HepG2 (cell line): ENCODE results near the gene ABCC12. TPM values are rescaled to one million over a fixed set of nuclear protein-coding genes. Genes with fewer than 3 reads are reported as not detected.

ENCODE experiments used
- ATAC-seq: fragments of 200-7000 bp; cut with Tn5 transposase; 3 replicates; pipeline ENCODE4 v1.9.1; 2020; ENCODE audit warnings: mild to moderate bottlenecking, moderate library complexity
- BruUV-seq: library from RNA; stranded (reverse); fragments of 400-500 nt; replicated peaks from 2 replicates; lab custom pipeline; 2021; lab: Mats Ljungman, UMichigan
- CTCF ChIA-PET: fragments of 300-600 bp; formaldehyde crosslinking; extraction: SDS; loops from one replicate; lab custom pipeline; 2021; ENCODE audit warnings: low total read pairs, inconsistent platforms, low intra/inter-chr PET ratio; lab: Yijun Ruan, JAX
- POLR2A ChIA-PET: fragments of 350-600 bp; sonication (Branson Sonifier 250); formaldehyde crosslinking; loops from one replicate; lab custom pipeline; 2020; ENCODE audit warnings: antibody characterized with exemption, inconsistent platforms; lab: Yijun Ruan, JAX
- DNase-seq: peaks from one replicate; pipeline ENCODE4 v3.0.0-alpha.2; 2015; ENCODE audit warnings: low spot score
- FAIRE-seq: peaks from 3 replicates; lab custom pipeline; 2011; peaks lifted over from hg19 to GRCh38; lab: Jason Lieb, UNC
- H2AFZ ChIP-seq: one replicate; pipeline ENCODE4 v1.6.1; 2011; ENCODE audit warnings: low read length, inconsistent platforms
- H3K27ac ChIP-seq: fragments of 300-600 bp; 3 replicates; pipeline ENCODE4 v1.8.0; 2011; ENCODE audit warnings: mixed run types, mild to moderate bottlenecking, mixed read lengths, low read length, inconsistent platforms; ENCODE audit not compliant: insufficient read depth; ENCODE audit errors: extremely low read length
- H3K27me3 ChIP-seq, 2 experiments: fragments of 200-600 bp in 1 of 2; 2 replicates in 1 of 2; 3 replicates in 1 of 2; pipeline versions ENCODE4 v1.6.0 to v1.8.0; 2011; ENCODE audit warnings: low read length in 2 of 2, mild to moderate bottlenecking in 2 of 2, moderate library complexity in 2 of 2, inconsistent platforms in 1 of 2; ENCODE audit not compliant: insufficient read depth in 2 of 2, control insufficient read depth in 1 of 2
- H3K36me3 ChIP-seq, 2 experiments: fragments of 200-600 bp in 1 of 2; replicated peaks in 1 of 2; 2 replicates in 1 of 2; 3 replicates in 1 of 2; pipeline versions ENCODE4 v1.5.1 to v1.8.0; 2011; ENCODE audit warnings: low read length in 2 of 2, inconsistent platforms in 1 of 2; ENCODE audit not compliant: insufficient read depth in 2 of 2, control insufficient read depth in 1 of 2
- H3K4me1 ChIP-seq: 2 replicates; pipeline ENCODE4 v1.5.1; 2012; ENCODE audit warnings: low read length, inconsistent platforms; ENCODE audit not compliant: insufficient read depth
- H3K4me2 ChIP-seq: 2 replicates; pipeline ENCODE4 v1.6.0; 2011; ENCODE audit warnings: low read depth, low read length, inconsistent platforms
- H3K4me3 ChIP-seq, 3 experiments: fragments of 200-600 bp in 1 of 3; sonication (generic), shearing (Covaris generic) in 1 of 3; replicated peaks in 1 of 3; 2 replicates each; pipeline ENCODE4 v1.5.1; 2011 to 2016; ENCODE audit warnings: low read length in 3 of 3, inconsistent platforms in 2 of 3, low read depth in 2 of 3, mild to moderate bottlenecking in 2 of 3, control low read depth in 1 of 3, mixed read lengths in 1 of 3; ENCODE audit not compliant: insufficient read depth in 1 of 3
- H3K79me2 ChIP-seq: one replicate; pipeline ENCODE4 v1.6.1; 2011; ENCODE audit warnings: low read length, inconsistent platforms; ENCODE audit not compliant: insufficient read depth
- H3K9ac ChIP-seq: 2 replicates; pipeline ENCODE4 v1.6.0; 2011; ENCODE audit warnings: mild to moderate bottlenecking, low read depth, low read length, inconsistent platforms; ENCODE audit not compliant: insufficient read depth
- H3K9me3 ChIP-seq: 2 replicates; pipeline ENCODE4 v1.5.1; 2012; ENCODE audit warnings: mild to moderate bottlenecking, low read length
- H4K20me1 ChIP-seq: 2 replicates; pipeline ENCODE4 v1.6.0; 2011; ENCODE audit warnings: inconsistent platforms, mild to moderate bottlenecking, low read length, moderate library complexity; ENCODE audit not compliant: insufficient read depth
- AGO1 ChIP-seq: fragments of 200-400 bp; formaldehyde crosslinking; IDR thresholded peaks from 2 replicates; pipeline ENCODE4 v1.6.1; 2017; ENCODE audit warnings: mild to moderate bottlenecking, low read depth, low read length, moderate library complexity; ENCODE audit not compliant: poor library complexity, severe bottlenecking
- BCLAF1 ChIP-seq: fragments of 450-650 bp; IDR thresholded peaks from 2 replicates; pipeline ENCODE4 v1.6.1; 2017; ENCODE audit warnings: mild to moderate bottlenecking
- DBP ChIP-seq: sonication (generic); formaldehyde crosslinking; IDR thresholded peaks from 2 replicates; pipeline ENCODE4 v1.4.0; 2020; ENCODE audit warnings: missing genetic modification reagents; ENCODE audit errors: not compliant biosample characterization
- KDM3A ChIP-seq: IDR thresholded peaks from 2 replicates; pipeline ENCODE4 v1.6.1; 2018; ENCODE audit warnings: low read depth, missing compliant biosample characterization
- NR2C2 ChIP-seq: sonication (generic); formaldehyde crosslinking; IDR thresholded peaks from 2 replicates; pipeline ENCODE4 v1.4.0; 2020; ENCODE audit warnings: missing genetic modification reagents, mild to moderate bottlenecking, moderate library complexity, borderline replicate concordance
- SMARCE1 ChIP-seq: fragments of 450-650 bp; IDR thresholded peaks from 2 replicates; pipeline ENCODE4 v1.6.1; 2017; ENCODE audit warnings: borderline replicate concordance
- SMYD3 ChIP-seq: sonication (generic); formaldehyde crosslinking; IDR thresholded peaks from 2 replicates; pipeline ENCODE4 v1.8.1; 2023; ENCODE audit warnings: mild to moderate bottlenecking, missing genetic modification reagents
- TAF1 ChIP-seq: sonication (generic); formaldehyde crosslinking; IDR thresholded peaks from 2 replicates; pipeline ENCODE4 v1.4.0; 2020; ENCODE audit warnings: missing genetic modification reagents
- YEATS4 ChIP-seq: sonication (generic); formaldehyde crosslinking; IDR thresholded peaks from 2 replicates; pipeline ENCODE4 v1.4.0; 2020; ENCODE audit warnings: missing genetic modification reagents, borderline replicate concordance
- ZNF232 ChIP-seq: sonication (generic); formaldehyde crosslinking; IDR thresholded peaks from 2 replicates; pipeline ENCODE4 v1.4.0; 2020; ENCODE audit warnings: missing genetic modification reagents, borderline replicate concordance
- ZNF546 ChIP-seq: sonication (generic); formaldehyde crosslinking; conservative IDR thresholded peaks from 2 replicates; pipeline ENCODE4 v1.8.1; 2023; ENCODE audit warnings: mild to moderate bottlenecking, missing genetic modification reagents
- ZNF841 ChIP-seq: sonication (generic); formaldehyde crosslinking; IDR thresholded peaks from 2 replicates; pipeline ENCODE4 v1.8.1; 2023; ENCODE audit warnings: missing genetic modification reagents, borderline replicate concordance
- ZNF878 ChIP-seq: sonication (generic); formaldehyde crosslinking; IDR thresholded peaks from 2 replicates; pipeline ENCODE4 v1.8.1; 2023; ENCODE audit warnings: mild to moderate bottlenecking, missing genetic modification reagents, moderate library complexity
- WGBS: methylation state at CpG from one replicate; pipeline ENCODE4 v1.1.6; 2017; ENCODE audit warnings: low lambda C conversion rate; 5-methylcytosine and 5-hydroxymethylcytosine counted together
- in situ Hi-C: cut with HindIII; loops from 2 replicates; pipeline ENCODE4 v1.10.0; 2017; ENCODE audit warnings: low pct_unique_long_range_greater_than_20kb; ENCODE audit not compliant: extremely low pct_ligation_motif_present
- intact Hi-C: fragments of 100-400 bp; cut with micrococcal nuclease; formaldehyde crosslinking; loops from one replicate; pipeline ENCODE4 v1.10.0; 2022; ENCODE audit not compliant: unreplicated experiment
- polyA plus RNA-seq, 8 experiments: library from polyadenylated mRNA; depleted of rRNA in 3 of 8; stranded (reverse) in 7 of 8; unstranded in 1 of 8; fragments of >200 nt; fragmentation: Illumina TruSeq in 4 of 8; extraction: Trizol in 4 of 8; gene quantifications; 2 replicates each; pipeline versions ENCODE4 v1.2.1 to v1.2.3, GENCODE V29; 2011 to 2016; ENCODE audit warnings: low read depth in 4 of 8, missing spikeins in 1 of 8, mixed read lengths in 1 of 8; ENCODE audit not compliant: insufficient read depth in 1 of 8
- total RNA-seq, 5 experiments: library from RNA; depleted of rRNA; stranded (reverse); fragments of >200 nt; fragmentation: Illumina TruSeq; extraction: Trizol; gene quantifications; 2 replicates each; pipeline ENCODE4 v1.2.3, GENCODE V29; 2016; ENCODE audit warnings: low read depth in 1 of 5
- TF ChIP-seq, protein P1 (sequence below): sonication (generic); formaldehyde crosslinking; IDR thresholded peaks from 2 replicates; pipeline ENCODE4 v1.8.0; 2022; ENCODE audit warnings: mild to moderate bottlenecking, missing genetic modification reagents, moderate library complexity

ABCC12 gene
- total and polyA plus RNA-seq, 2 of the 13 experiments (the other 11 are each of a cell fraction or from before 2014, with no cell fraction given), result not detected

DNA sequence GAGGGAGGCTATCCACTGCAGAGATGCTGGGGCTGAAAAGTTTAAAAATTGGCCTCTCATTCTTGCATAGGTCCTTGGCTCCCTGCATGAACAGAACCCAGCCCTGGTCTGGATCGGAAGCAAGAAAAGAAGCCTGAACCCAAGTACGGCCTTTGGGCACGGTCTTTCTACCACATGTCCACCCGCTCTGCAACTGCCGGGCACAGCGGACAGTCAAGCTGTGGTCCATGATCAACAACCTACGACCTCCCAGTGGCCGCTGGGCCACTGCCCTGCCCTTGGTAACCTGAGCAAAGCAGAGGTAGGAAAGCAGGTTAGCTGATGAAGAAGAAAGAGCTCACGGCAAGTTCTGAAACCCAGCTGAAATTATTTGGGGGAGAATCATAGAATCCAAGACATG, 3.6 kb downstream of the ABCC12 start:
- BruUV-seq, result no TSS peak
- Histone ChIP-seq H3K9ac (no peak overlapping the region), H3K27me3 (peaks cover 4 to 45% of the 10 kb centered on the region in 2 experiments; a peak in 4 of 5 replicates), H3K4me3 (no peak overlapping the region), H3K36me3 (no peaks in the 10 kb centered on the region), H3K27ac (no peak overlapping the region), H3K4me2 (no peak overlapping the region), H3K4me1 (peaks cover 8% of the 10 kb centered on the region), H2AFZ (no peak overlapping the region), H3K9me3 (no peaks in the 10 kb centered on the region), H4K20me1 (no peaks in the 10 kb centered on the region), H3K79me2 (no peaks in the 10 kb centered on the region)
- CTCF ChIA-PET, result no interaction called here
- POLR2A ChIA-PET, result no interaction called here
- intact Hi-C loops, result no loop called here
- 54% methylated on average over 9 of the region's 9 CpGs for WGBS
- in situ Hi-C loops, result no loop called here
- TF ChIP-seq ZNF878 (CRISPR knock-in tag), result no peak
- TF ChIP-seq SMARCE1, result no peak
- TF ChIP-seq, protein P1, sequence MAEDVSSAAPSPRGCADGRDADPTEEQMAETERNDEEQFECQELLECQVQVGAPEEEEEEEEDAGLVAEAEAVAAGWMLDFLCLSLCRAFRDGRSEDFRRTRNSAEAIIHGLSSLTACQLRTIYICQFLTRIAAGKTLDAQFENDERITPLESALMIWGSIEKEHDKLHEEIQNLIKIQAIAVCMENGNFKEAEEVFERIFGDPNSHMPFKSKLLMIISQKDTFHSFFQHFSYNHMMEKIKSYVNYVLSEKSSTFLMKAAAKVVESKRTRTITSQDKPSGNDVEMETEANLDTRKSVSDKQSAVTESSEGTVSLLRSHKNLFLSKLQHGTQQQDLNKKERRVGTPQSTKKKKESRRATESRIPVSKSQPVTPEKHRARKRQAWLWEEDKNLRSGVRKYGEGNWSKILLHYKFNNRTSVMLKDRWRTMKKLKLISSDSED, result no peak
- TF ChIP-seq YEATS4 (CRISPR knock-in tag), result no peak
- no peak for TF ChIP-seq ZNF546 (CRISPR knock-in tag)
- TF ChIP-seq ZNF232 (CRISPR knock-in tag), result no peak
- TF ChIP-seq NR2C2 (CRISPR knock-in tag), result no peak
- no peak for TF ChIP-seq SMYD3 (CRISPR knock-in tag)
- TF ChIP-seq KDM3A (CRISPR knock-in tag), result no peak
- no peak for TF ChIP-seq TAF1 (CRISPR knock-in tag)
- no peak for TF ChIP-seq DBP (CRISPR knock-in tag)
- TF ChIP-seq BCLAF1, result no peak
- no peak for TF ChIP-seq AGO1
- TF ChIP-seq ZNF841 (CRISPR knock-in tag), result no peak
- no peak for DNase-seq
- ATAC-seq, result no peak
- no peak for FAIRE-seq
